Prostate gland (tissue), 2 donors: ENCODE results near the gene APBB3. TPM values are rescaled to one million over a fixed set of nuclear protein-coding genes. Genes with fewer than 3 reads are reported as not detected.

ENCODE experiments used
- DNase-seq: peaks from one replicate; pipeline ENCODE4 v3.0.0-alpha.2; 2019; ENCODE audit warnings: low spot score
- H3K27ac ChIP-seq, 2 donors: fragments of 200-600 bp; sonication (generic); 2 replicates each; pipeline ENCODE4 v1.5.1; 2017 to 2019
- H3K27me3 ChIP-seq: fragments of 200-600 bp; sonication (generic); replicated peaks from 2 replicates; pipeline ENCODE4 v1.5.1; 2019; ENCODE audit not compliant: insufficient read depth
- H3K36me3 ChIP-seq, 2 donors: fragments of 200-600 bp; sonication (generic); 1 replicate in 1 of 2; 2 replicates in 1 of 2; pipeline versions ENCODE4 v1.5.1 to v1.8.1; 2017 to 2019
- H3K4me1 ChIP-seq: fragments of 200-600 bp; sonication (generic); replicated peaks from 2 replicates; pipeline ENCODE4 v1.5.1; 2019
- H3K4me3 ChIP-seq, 2 donors: fragments of 200-600 bp; sonication (generic); 2 replicates each; pipeline ENCODE4 v1.5.1; 2017 to 2019
- H3K9me3 ChIP-seq: fragments of 200-600 bp; sonication (generic); 2 replicates; pipeline ENCODE4 v1.5.1; 2017
- POLR2A ChIP-seq: fragments of 450-650 bp; IDR thresholded peaks from one replicate; pipeline ENCODE4 v1.6.1; 2016; ENCODE audit warnings: antibody characterized with exemption, mild to moderate bottlenecking
- POLR2AphosphoS5 ChIP-seq: sonication (generic); formaldehyde crosslinking; IDR thresholded peaks from one replicate; pipeline ENCODE4 v1.6.1; 2017; ENCODE audit warnings: antibody characterized with exemption
- WGBS: methylation state at CpG from one replicate; pipeline ENCODE4 v1.1.5; 2018; 5-methylcytosine and 5-hydroxymethylcytosine counted together
- intact Hi-C: fragments of 100-400 bp; cut with DNase I; formaldehyde crosslinking; loops from one replicate; pipeline ENCODE4 v1.14.2; 2022
- total RNA-seq, 2 donors: library from RNA; depleted of rRNA; stranded (reverse); fragments of >200 nt; gene quantifications; one replicate each; pipeline ENCODE4 v1.1.0, GENCODE V29; 2016
- TF ChIP-seq, protein P1 (sequence below), 4 experiments: fragments of 200-600 bp in 2 of 4; fragments of 450-650 bp in 2 of 4; sonication (generic) in 2 of 4; IDR thresholded peaks; 1 replicate in 3 of 4; 2 replicates in 1 of 4; pipeline ENCODE4 v1.5.1; 2016 to 2019; ENCODE audit warnings: antibody characterized with exemption in 4 of 4, mild to moderate bottlenecking in 2 of 4, moderate library complexity in 2 of 4

The APBB3 gene
- total RNA-seq, 2 donors from 2014 or later, result 23.7 to 70.7 TPM

DNA sequence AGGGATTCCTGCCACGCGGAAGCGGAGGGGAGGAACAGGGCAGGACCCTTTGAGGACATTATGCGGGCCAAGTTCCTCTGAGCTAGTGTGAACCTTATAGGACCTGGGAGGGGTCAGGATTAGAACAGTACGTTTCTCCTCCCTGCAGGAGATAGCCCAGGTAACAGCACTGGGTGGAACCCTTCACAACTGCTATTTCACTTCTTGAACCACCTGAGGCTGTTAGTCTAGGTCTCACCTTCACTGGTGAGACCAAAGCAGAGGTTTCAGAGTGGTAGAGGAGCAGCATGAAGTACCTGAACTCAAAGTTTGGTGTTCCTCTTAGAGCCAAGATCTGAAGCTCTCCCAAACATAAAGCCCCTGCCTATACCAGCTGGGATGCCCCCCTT, 16.1 kb downstream of the APBB3 start:
- WGBS, result 0% methylated on average over 5 of the region's 5 CpGs

DNA sequence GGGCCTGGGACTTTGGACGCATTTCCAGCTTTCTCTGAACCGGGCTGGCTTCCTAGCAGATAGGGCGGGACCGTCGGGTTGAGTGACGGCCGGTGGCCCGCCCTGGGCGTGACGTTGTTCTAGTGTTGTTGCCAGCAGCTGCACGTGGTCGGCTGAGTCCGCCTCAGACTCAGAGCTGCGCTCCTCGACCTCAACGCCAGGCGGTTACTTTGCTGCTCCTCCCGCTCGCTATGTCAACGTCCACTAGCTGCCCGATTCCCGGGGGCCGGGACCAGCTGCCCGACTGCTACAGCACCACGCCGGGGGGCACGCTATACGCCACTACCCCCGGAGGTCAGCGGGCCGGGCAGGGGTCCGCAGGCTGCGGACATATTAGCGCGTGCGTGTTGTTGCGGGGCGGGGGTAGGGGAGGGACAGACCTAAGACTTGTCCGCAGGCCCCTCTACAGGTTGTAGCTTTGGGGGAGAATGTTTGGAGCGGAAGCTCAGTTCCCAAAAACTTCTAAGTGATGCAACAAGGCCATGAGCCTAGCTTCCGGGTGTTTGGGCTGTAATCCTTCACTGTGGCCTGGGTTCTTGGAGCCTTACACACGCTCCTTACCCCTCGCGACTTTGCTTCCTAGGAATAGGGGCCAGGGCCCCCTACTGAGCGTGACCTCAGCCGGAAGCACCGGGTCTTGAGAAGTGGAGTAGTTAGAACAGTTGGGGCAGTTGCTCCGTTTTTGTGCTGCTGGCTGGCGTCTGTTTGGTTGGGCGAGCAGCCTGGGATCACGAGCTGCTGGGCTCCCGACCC, 16.7 kb downstream of the APBB3 start, which contains the start of gene EIF4EBP3:
Gene EIF4EBP3, plus strand, starts transcription at position 155 of the 792 bp plus-strand sequence. Its CDS starts 76 bp downstream, at position 231.
- no peaks in the 10 kb centered on the region for H3K27me3 ChIP-seq
- TF ChIP-seq POLR2AphosphoS5 (peak; percentile 95), POLR2A (peak; percentile 93)
- TF ChIP-seq, protein P1, sequence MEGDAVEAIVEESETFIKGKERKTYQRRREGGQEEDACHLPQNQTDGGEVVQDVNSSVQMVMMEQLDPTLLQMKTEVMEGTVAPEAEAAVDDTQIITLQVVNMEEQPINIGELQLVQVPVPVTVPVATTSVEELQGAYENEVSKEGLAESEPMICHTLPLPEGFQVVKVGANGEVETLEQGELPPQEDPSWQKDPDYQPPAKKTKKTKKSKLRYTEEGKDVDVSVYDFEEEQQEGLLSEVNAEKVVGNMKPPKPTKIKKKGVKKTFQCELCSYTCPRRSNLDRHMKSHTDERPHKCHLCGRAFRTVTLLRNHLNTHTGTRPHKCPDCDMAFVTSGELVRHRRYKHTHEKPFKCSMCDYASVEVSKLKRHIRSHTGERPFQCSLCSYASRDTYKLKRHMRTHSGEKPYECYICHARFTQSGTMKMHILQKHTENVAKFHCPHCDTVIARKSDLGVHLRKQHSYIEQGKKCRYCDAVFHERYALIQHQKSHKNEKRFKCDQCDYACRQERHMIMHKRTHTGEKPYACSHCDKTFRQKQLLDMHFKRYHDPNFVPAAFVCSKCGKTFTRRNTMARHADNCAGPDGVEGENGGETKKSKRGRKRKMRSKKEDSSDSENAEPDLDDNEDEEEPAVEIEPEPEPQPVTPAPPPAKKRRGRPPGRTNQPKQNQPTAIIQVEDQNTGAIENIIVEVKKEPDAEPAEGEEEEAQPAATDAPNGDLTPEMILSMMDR (IDR thresholded peaks at IDR 0.05), result peak; percentile 32 to 84 (median 66)
- peaks cover 21% of the 10 kb centered on the region for H3K4me1 ChIP-seq
- H3K36me3 ChIP-seq, result peaks cover 0 to 5% of the 10 kb centered on the region in 2 donors
- peak within 1 kb of the TSS; percentile 94 to 97 for H3K27ac ChIP-seq
- peak within 1 kb of the TSS; percentile 43 to 45 for H3K4me3 ChIP-seq
- 1% methylated on average over 51 of the region's 52 CpGs for WGBS
- DNase-seq, result peak; percentile 98
- intact Hi-C loops, result loop anchor here (5.0 kb wide), 1 partner anchor 90 kb away; the partner anchor contains the start of gene TMCO6
- H3K9me3 ChIP-seq, result no peaks in the 10 kb centered on the region

More for the DNA sequence above, 16.1 kb downstream of the APBB3 start:
- Histone ChIP-seq H3K27ac (peak overlapping the region; percentile 94 to 97), H3K36me3 (peaks cover 0 to 5% of the 10 kb centered on the region in 2 donors), H3K27me3 (no peaks in the 10 kb centered on the region), H3K9me3 (no peaks in the 10 kb centered on the region), H3K4me3 (peak overlapping the region; percentile 43 to 45), H3K4me1 (peaks cover 21% of the 10 kb centered on the region)
- TF ChIP-seq, protein P1 (IDR thresholded peaks at IDR 0.05), result no peak
- TF ChIP-seq POLR2AphosphoS5 (peak; percentile 75), POLR2A (no peak)
- DNase-seq, result no peak
- intact Hi-C loops, result loop anchor here (5.0 kb wide), 1 partner anchor 89 kb away; the partner anchor contains the start of gene TMCO6

DNA sequence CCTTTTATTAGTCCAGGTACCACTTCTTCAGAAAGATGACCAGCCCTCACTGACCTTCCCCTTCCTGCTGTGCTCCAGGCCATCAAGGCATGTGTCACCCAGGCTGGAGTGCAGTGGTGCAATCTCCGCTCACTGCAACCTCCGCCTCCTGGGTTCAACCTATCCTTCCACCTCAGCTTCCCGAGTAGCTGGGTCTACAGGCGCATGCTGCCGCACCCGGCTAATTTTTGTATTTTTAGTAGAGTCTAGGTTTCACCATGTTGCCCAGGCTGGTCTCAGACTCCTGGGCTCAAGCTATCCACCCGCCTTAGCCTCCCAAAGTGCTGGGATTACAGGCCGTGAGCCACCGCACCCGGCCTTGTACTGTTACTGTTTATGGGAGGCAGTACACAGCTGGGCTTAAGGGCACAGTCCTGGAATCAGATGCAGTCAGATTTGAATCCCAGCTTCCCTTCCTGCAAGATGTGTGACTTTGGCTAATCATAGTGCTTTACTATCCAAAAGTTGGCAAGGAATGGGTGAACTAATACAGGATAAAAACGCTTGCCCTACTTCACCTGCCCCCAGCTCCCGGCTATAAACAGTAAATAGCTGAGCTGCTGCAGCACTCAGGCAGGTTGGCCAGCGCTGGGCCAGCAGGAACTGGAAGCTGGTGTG, 17.4 kb downstream of the APBB3 start:
- Histone ChIP-seq H3K9me3 (no peaks in the 10 kb centered on the region), H3K27ac (peak overlapping the region; percentile 94 to 97), H3K36me3 (peaks cover 0 to 8% of the 10 kb centered on the region in 2 donors), H3K4me3 (peak overlapping the region; percentile 43 to 45), H3K4me1 (peaks cover 21% of the 10 kb centered on the region), H3K27me3 (no peaks in the 10 kb centered on the region)
- no peak for DNase-seq
- intact Hi-C loops, result loop anchor here (5.0 kb wide), 1 partner anchor 90 kb away; the partner anchor contains the start of gene TMCO6
- TF ChIP-seq, protein P1 (IDR thresholded peaks at IDR 0.05), result no peak
- TF ChIP-seq POLR2AphosphoS5, result no peak
- no peak for TF ChIP-seq POLR2A
- WGBS, result 38% methylated on average over 13 of the region's 13 CpGs

DNA sequence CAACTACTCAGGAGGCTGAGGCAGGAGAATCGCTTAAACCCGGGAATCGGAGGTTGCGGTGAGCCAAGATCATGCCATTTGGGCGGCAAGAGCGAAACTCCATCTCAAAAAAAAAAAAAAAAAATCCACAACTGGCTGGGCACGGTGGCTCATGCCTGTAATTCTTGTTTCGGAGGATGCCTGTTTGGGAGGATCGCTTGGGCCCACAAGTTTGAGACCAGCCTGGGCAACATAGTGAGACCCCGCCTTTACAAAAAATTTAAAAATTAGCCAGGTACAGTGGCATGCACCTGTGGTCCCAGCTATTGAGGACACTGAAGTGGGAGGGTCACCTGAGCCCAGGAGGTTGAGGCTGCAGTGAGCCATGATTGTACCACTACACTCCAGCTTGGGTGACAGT, 18.8 kb downstream of the APBB3 start:
- no peaks in the 10 kb centered on the region for H3K27me3 ChIP-seq
- intact Hi-C loops, result loop anchor here (5.0 kb wide), 1 partner anchor 92 kb away; the partner anchor contains the start of gene TMCO6
- TF ChIP-seq POLR2A (no peak), POLR2AphosphoS5 (no peak)
- TF ChIP-seq, protein P1 (IDR thresholded peaks at IDR 0.05), result no peak
- H3K9me3 ChIP-seq, result no peaks in the 10 kb centered on the region
- peaks cover 0 to 10% of the 10 kb centered on the region in 2 donors for H3K36me3 ChIP-seq
- H3K4me3 ChIP-seq, result no peak overlapping the region
- no peak for DNase-seq
- 98% methylated on average over 10 of the region's 10 CpGs for WGBS
- peaks cover 21% of the 10 kb centered on the region for H3K4me1 ChIP-seq
- H3K27ac ChIP-seq, result peak overlapping the region in 1 of 2 donors; percentile 97
